Ishikawa (cell line): ENCODE results near the gene GLRX5.

ENCODE experiments used
- CEBPB ChIP-seq: IDR thresholded peaks from 2 replicates; pipeline ENCODE4 v1.6.1; 2012
- CREB1 ChIP-seq: IDR thresholded peaks from 2 replicates; pipeline ENCODE4 v1.6.1; 2012; ENCODE audit warnings: low read depth
- EGR1 ChIP-seq: IDR thresholded peaks from 2 replicates; pipeline ENCODE4 v1.6.1; 2012
- EP300 ChIP-seq: IDR thresholded peaks from 2 replicates; pipeline ENCODE4 v1.6.1; 2012; ENCODE audit warnings: borderline replicate concordance
- FOXM1 ChIP-seq: IDR thresholded peaks from 2 replicates; pipeline ENCODE4 v1.6.1; 2012; ENCODE audit warnings: low read depth, borderline replicate concordance
- MAX ChIP-seq: IDR thresholded peaks from 2 replicates; pipeline ENCODE4 v1.6.1; 2012
- NFIC ChIP-seq: IDR thresholded peaks from 2 replicates; pipeline ENCODE4 v1.6.1; 2012
- RAD21 ChIP-seq: IDR thresholded peaks from 2 replicates; pipeline ENCODE4 v1.6.1; 2012; ENCODE audit warnings: low read depth
- REST ChIP-seq: IDR thresholded peaks from 2 replicates; pipeline ENCODE4 v1.6.1; 2012; ENCODE audit warnings: low read depth, mild to moderate bottlenecking
- TAF1 ChIP-seq: IDR thresholded peaks from 2 replicates; pipeline ENCODE4 v1.6.1; 2012; ENCODE audit warnings: low read depth, mild to moderate bottlenecking
- TCF12 ChIP-seq: IDR thresholded peaks from 2 replicates; pipeline ENCODE4 v1.6.1; 2012; ENCODE audit warnings: low read depth
- TEAD4 ChIP-seq: IDR thresholded peaks from 2 replicates; pipeline ENCODE4 v1.6.1; 2012
- USF1 ChIP-seq: IDR thresholded peaks from 2 replicates; pipeline ENCODE4 v1.6.1; 2012
- YY1 ChIP-seq: IDR thresholded peaks from 2 replicates; pipeline ENCODE4 v1.6.1; 2012; ENCODE audit warnings: low read depth
- ZBTB7A ChIP-seq: IDR thresholded peaks from 2 replicates; pipeline ENCODE4 v1.6.1; 2012; ENCODE audit warnings: low read depth

The GLRX5 gene

GRCh38 chr14:95553141-95553540, 18.3 kb downstream of the GLRX5 start:
- no peak for TF ChIP-seq MAX
- no peak for TF ChIP-seq NFIC
- TF ChIP-seq CREB1, result no peak
- TF ChIP-seq CEBPB, result no peak
- no peak for TF ChIP-seq FOXM1
- no peak for TF ChIP-seq TCF12
- TF ChIP-seq TAF1, result no peak
- no peak for TF ChIP-seq YY1
- no peak for TF ChIP-seq REST

GRCh38 chr14:95555053-95555452, 20.2 kb downstream of the GLRX5 start:
- TF ChIP-seq TAF1 (no peak), YY1 (no peak), CREB1 (no peak)

- TF ChIP-seq TCF12, result no peak
- TF ChIP-seq CREB1, result no peak
- TF ChIP-seq EP300, result no peak
- TF ChIP-seq YY1, result no peak
- no peak for TF ChIP-seq REST
- TF ChIP-seq NFIC, result no peak
- TF ChIP-seq MAX, result no peak
- TF ChIP-seq TAF1, result no peak
- no peak for TF ChIP-seq FOXM1
- TF ChIP-seq ZBTB7A, result no peak
- no peak for TF ChIP-seq TEAD4
- no peak for TF ChIP-seq EGR1
- no peak for TF ChIP-seq USF1
- TF ChIP-seq CEBPB, result no peak
- TF ChIP-seq RAD21, result no peak
Observed at GRCh38 chr14:95557291-95557690, 22.4 kb downstream of the GLRX5 start.

- no peak for TF ChIP-seq USF1
- TF ChIP-seq REST, result no peak
- no peak for TF ChIP-seq CEBPB
- TF ChIP-seq YY1, result no peak
- no peak for TF ChIP-seq TEAD4
- TF ChIP-seq MAX, result no peak
- no peak for TF ChIP-seq TAF1
- TF ChIP-seq RAD21, result no peak
- no peak for TF ChIP-seq EP300
- TF ChIP-seq EGR1, result no peak
- TF ChIP-seq CREB1, result no peak
- TF ChIP-seq TCF12, result no peak
- no peak for TF ChIP-seq ZBTB7A
- TF ChIP-seq NFIC, result no peak
- TF ChIP-seq FOXM1, result no peak
Observed at GRCh38 chr14:95557832-95558231, 23.0 kb downstream of the GLRX5 start.
